Stimulated activated CD4-positive, alpha-beta T cell treated with anti-CD3 and anti-CD28 coated beads, Interleukin-15, amount 100 ng/mL, for 24 hours (primary cell): ENCODE measurements around the gene ASIC3.
A peak's percentile ranks its signal among the peaks of the same experiment; 100 is the strongest.
"Not testable (repeated sequence)": the region's sequence is repeated elsewhere in the genome, so short reads cannot be mapped to it uniquely, and the experiment has no call there.

ENCODE experiments used
- DNase-seq: peaks from one replicate; pipeline ENCODE4 v3.0.0-alpha.2; 2020

The ASIC3 gene

GRCh38 chr7:151014950-151015349, 33.4 kb upstream of the ASIC3 start:
- peak; percentile 53 for DNase-seq

DNA sequence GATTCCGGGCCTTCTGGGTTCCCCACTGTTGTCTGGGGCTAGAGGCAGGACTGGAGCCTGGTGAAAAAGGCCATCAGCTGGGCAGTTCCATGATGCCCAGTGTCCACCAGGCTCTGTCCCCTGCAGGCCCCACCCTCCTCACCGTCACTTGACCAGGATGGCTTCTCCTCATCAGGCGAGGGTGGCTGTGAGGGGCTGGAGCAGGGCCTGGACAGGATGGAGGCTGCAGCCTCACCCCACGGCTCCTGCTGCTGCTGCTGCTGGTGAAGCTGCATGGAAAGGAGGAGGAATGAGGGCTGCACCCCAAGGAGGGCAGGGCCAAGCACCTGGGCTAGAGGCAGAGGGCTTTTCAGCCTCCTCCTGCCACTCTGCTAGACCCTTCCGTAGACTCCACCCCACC, 32.4 kb upstream of the ASIC3 start:
- no peak for DNase-seq

- DNase-seq: no peak
Observed at GRCh38 chr7:151016505-151016904, 31.8 kb upstream of the ASIC3 start.

- DNase-seq: no peak
Observed at GRCh38 chr7:151016942-151017341, 31.4 kb upstream of the ASIC3 start.

DNA sequence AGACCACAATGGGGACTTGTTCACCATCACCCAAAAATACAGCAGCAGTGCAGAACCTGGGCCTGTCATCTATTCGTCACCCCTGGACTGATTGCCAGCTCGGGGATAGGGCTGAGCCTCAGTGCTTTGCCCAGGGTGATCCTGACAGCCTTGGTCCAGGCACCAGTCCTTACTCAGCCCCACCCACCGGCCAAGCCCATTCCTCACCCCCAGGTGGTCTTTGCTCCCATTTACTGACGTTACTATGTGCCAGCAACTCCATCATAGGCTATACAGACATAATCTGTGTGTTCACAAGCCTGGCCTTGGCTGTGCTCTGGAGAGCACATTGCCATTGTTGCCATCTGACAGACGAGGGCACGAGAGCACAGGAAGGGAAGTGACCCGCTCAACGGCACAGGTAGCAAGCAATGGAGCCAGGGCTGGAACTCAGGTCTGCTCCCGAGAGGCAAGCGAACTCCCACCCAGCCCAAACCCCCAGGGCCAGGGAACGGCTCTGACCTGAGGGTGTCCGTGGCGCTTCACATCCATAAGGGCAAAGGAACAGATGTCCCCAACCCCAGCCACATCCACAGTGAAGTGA, 30.9 kb upstream of the ASIC3 start:
- DNase-seq: no peak

GRCh38 chr7:151017953-151018420, 30.3 kb upstream of the ASIC3 start:
- DNase-seq: peak; percentile 89

- peak; percentile 59 for DNase-seq
Observed at GRCh38 chr7:151018421-151019129, 29.8 kb upstream of the ASIC3 start.

DNA sequence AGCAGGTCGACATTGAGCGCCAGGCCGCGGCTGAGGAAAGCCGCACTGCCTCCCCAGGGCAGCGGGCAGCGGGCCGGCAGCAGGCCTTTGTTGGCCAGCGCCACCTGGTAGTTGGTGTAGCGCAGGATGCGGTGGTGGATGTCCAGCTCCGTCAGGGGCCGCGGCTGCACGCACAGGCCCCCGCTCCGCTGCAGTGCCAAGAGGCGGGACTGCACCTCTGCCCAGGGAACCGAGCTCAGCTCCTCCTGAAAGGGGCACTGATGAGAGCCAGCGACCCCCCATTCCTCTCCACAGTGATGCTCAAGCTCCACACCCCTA, 29.2 kb upstream of the ASIC3 start:
- no peak for DNase-seq

DNA sequence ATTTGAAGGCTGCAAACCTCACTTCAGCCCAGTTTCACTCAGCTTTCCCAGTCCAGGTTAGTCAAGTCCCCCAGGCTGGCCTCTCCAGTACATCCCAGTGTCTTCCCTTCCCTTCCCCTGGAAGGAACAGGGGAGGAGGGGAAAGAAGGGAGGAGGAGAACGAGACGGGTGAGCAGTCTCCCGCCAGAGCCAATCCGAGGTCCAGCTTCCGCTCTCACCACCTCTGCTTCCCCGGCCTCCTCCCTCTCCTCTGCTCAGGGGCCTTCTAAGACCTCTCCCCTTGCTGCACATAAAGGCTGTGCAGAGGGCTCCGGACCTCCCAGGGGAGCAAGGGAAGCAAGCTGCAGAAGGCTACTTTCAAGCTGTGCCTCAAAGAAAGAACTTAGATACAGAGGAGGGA, 28.1 kb upstream of the ASIC3 start:
- DNase-seq: no peak

GRCh38 chr7:151023232-151023631, 25.1 kb upstream of the ASIC3 start:
- no peak for DNase-seq

DNA sequence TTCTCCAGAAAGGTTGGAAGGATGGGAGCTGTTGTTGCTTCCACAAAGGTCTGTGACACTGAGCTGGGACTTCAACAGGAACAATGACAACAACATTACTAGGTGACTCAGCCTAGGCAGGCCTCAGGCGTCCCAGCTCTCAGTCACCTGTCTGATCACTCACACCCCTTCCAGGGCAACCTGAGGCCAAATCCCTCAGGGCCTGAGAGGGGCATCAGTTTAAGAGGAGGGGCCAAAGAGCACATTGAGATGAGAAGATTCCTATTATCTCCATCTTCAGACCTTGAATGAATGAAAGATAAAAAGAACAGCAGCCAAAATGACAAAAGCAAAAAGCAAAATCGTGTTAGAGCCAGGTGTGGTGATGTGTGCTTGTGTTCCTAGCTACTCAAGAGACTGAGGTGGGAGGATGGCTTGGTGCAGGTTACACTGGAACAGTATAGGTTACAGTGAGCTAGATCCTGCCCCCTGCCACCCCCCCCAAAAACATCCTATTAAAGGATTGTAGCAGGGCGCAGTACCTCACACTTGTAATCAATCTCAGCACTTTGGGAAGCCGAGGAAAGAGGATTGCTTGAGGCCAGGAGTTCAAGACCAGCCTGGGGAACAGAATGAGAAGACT, 23.8 kb upstream of the ASIC3 start, which contains the start of gene ATG9B:
Gene ATG9B, minus strand, starts transcription at position 60 of the 622 bp plus-strand sequence. CDS start 71 bp downstream, outside the sequence.
- DNase-seq: no peak

- DNase-seq: no peak
Observed at GRCh38 chr7:151025924-151026671, 22.2 kb upstream of the ASIC3 start.

DNA sequence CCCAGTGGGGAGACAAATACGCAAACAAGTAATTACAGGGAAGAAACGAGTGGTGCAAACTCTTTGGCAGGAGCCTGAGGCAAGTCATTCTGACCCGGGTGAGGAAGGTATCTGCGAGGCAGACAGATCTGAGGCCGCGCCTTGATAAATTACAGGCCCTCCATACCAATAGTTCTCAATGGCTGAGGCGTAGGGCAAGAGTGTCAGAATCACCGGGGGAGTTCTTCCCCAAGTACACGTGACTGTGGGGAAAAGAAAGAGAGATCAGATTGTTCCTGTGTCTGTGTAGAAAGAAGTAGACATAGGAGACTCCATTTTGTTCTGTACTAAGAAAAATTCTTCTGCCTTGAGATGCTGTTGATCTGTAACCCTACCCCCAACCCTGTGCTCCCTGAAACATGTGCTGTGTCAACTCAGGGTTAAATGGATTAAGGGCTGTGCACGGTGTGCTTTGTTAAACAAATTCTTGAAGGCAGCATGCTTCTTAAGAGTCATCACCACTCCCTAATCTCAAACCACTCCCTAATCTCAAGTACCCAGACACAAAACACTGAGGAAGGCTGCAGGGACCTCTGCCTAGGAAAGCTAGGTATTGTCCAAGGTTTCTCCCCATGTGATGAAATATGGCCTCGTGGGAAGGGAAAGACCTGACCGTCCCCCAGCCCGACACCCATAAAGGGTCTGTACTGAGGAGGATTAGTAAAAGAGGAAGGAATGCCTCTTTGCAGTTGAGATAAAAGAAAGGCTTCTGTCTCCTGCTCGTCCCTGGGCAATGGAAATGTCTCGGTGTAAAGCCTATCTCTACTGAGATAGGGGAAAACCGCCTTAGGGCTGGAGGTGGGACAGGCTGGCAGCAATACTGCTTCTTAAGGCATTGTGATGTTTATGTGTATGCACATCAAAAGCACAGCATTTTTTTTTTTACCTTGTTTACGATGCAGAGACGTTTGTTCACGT, 21.3 kb upstream of the ASIC3 start:
- not testable (repeated sequence) for DNase-seq

GRCh38 chr7:151027728-151028130, 20.6 kb upstream of the ASIC3 start:
- not testable (repeated sequence) for DNase-seq

GRCh38 chr7:151028131-151028947, 20.0 kb upstream of the ASIC3 start, which contains the start of gene ABCB8:
Gene ABCB8 (plus strand): TSS chr7:151028450. CDS start chr7:151028516, 66 bp downstream.
- DNase-seq: peak; percentile 98

DNA sequence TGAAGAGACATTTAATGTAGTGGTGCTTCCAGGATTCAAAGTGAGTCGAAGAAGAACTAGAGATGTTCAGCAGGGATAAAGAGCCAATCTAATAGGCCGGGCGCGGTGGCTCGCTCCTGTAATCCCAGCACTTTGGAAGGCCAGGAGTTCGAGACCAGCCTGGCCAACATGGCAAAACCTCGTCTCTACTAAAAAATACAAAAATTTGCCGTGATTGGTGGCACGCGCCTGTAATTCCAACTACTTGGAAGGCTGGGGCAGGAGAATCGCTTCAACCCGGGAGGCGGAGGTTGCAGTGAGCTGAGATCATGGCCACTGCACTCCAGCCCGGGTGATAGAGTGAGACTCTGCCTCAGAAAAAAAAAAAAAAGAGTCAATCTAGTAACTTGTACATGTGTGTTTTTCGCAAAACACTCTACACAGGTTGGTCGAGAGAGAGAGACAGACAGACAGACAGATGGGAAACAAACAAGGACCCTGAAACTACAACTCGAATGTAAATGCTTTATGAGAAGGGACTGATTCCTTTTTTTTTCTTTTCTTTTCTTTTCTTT, 19.3 kb upstream of the ASIC3 start:
- DNase-seq: no peak

GRCh38 chr7:151031011-151031410, 17.3 kb upstream of the ASIC3 start:
- DNase-seq: no peak

- DNase-seq: no peak
Observed at GRCh38 chr7:151032936-151033863, 15.1 kb upstream of the ASIC3 start.

GRCh38 chr7:151033864-151034249, 14.5 kb upstream of the ASIC3 start:
- DNase-seq: no peak
